Measurements from ENCODE around the gene VSTM2B.

DNA sequence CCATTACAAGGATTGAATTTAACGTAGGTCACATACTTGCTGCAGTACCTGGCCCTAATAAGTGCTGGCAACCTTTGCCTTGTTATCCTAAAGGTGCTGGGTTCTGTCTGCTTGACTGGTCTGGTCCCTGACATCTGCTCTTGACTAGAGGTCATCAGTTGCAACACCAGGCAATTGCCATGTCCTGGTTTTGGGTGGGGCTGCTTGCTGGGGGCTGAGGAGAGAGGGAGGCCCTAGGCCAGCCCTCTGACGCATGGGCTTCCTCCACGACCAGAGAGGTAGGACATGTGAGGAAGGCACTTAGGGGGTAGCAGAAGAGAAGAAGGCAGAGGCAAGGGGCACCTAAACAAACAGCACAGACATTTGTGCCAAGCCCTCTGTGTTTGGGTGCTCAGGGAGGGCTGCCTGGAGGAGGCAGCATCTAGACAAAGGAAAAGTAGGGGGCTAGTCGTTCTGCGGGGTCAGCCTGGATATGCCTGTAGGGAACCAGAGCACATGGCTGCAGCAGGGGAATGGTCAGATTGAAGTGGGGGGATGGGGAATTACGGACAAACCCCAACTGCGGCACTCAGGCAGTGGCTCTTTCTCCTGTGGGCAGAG lies 21.7 kb downstream of the VSTM2B start:
- TF ChIP-seq, protein P1, sequence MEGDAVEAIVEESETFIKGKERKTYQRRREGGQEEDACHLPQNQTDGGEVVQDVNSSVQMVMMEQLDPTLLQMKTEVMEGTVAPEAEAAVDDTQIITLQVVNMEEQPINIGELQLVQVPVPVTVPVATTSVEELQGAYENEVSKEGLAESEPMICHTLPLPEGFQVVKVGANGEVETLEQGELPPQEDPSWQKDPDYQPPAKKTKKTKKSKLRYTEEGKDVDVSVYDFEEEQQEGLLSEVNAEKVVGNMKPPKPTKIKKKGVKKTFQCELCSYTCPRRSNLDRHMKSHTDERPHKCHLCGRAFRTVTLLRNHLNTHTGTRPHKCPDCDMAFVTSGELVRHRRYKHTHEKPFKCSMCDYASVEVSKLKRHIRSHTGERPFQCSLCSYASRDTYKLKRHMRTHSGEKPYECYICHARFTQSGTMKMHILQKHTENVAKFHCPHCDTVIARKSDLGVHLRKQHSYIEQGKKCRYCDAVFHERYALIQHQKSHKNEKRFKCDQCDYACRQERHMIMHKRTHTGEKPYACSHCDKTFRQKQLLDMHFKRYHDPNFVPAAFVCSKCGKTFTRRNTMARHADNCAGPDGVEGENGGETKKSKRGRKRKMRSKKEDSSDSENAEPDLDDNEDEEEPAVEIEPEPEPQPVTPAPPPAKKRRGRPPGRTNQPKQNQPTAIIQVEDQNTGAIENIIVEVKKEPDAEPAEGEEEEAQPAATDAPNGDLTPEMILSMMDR (IDR thresholded peaks at IDR 0.05) = no peak
- TF ChIP-seq POLR2A (IDR thresholded peaks at IDR 0.05) = no peak

Data from uterus (tissue), 2 donors.